ENCODE results near the gene RAF1.
"Not testable (repeated sequence)": the region's sequence is repeated elsewhere in the genome, so short reads cannot be mapped to it uniquely, and the experiment has no call there.

The RAF1 gene

GRCh38 chr3:12675115-12675810 lies 11.3 kb upstream of the RAF1 start:
- DNase-seq, result no peak

GRCh38 chr3:12673956-12674736 lies 10.2 kb upstream of the RAF1 start:
- not testable (repeated sequence) for DNase-seq

DNA sequence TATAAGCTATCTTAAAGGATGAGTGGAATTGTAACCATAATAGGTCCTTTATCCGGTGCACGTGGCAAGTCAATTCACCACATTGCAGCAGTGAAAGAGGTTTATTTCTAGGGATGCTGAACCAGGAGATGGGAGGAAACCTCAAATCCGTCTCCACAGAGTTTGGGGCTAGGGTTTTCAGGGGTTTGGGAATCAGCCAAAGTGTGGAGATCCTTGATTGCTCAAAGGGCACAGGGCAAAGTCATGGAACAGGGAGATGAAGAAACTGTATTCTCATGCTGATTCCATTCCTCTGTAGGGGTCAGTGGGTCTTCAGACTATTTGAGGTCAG lies 7.2 kb upstream of the RAF1 start:
- no peak for DNase-seq

GRCh38 chr3:12670365-12671119 lies 6.6 kb upstream of the RAF1 start:
- no peak for DNase-seq

DNA sequence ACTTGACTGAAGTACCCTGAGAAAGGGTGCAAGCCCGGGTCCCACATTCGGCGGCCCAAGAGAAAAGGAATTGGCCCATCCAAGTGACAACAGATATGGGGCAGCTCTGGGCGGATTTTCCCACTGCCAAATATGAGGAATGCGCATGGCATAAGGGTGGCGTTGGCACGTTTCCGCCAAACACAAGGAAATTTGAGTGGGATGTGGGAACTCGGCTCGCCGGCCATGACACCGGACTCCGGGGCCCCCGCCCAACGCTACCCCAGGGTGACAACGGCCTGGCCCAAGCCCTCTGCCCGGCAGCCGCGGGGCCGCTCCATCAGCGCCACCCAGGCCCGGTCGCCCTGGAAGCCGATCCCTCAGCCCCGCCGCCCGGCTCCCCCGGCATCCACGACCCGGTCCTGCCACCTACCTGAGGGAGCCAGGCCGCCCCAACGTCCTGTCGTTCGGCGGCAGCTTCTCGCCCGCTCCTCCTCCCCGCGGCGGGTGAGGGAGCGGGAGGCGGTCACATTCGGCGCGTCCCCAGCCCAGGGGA lies 449 bp downstream of the RAF1 start:
- DNase-seq, result peak; percentile 36

DNA sequence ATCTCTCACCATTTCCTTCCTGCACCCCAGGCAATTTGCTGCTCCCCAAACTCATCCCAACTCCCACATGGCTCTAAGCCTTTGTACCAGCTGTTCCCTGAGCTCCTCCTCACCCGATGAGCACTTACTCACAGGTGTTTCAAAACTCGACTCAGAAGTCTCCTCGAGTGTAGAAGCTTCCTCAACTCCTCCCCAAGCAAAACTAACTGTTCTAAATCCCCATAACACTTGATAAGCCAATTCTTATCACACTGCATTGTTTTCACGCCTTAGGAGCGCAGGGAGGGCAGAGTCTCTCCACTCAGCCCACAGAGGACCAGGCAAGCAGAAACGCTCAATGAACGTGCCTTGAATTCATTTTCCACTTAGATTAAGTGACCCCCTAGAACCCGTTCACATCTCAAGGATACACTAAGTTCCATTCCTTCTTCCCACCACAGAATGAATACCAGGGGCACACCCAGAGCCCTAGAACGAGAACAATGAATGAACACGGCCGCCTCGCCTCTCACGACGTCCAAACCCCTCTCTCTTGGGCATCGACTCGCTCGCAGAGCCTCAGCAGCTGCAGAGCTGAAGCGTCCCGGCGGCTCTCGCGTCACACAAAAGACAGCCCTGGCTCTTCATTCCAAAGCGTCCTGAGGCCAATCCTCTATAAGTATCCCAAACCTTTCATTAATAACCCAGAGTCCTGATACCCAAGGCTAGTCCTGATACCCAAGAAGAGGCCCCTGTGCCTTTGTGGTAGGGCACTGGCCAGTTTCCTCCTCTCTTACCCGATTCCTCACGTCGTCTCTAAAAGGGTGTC lies 1.1 kb downstream of the RAF1 start:
- DNase-seq, result peak; percentile 47

- no peak for DNase-seq
Measured at GRCh38 chr3:12661926-12662592, 1.9 kb downstream of the RAF1 start.

DNA sequence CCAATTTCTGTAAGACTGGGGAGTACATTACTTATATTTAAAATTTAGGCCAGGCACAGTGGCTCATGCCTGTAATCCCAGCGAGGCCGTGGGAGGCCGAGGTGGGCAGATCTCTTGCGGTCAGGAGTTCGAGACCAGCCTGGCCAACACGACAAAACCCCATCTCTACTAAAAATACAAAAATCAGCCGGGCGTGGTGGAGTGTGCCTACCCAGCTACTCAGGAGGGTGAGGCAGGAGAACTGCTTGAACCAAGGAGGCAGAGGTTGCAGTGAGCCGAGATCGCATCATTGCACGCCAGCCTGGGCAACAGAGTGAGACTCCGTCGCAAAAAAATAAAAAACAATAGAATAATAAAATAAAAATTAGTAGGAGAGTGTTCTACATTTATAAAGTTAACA lies 2.5 kb downstream of the RAF1 start:
- not testable (repeated sequence) for DNase-seq

GRCh38 chr3:12660196-12660595 lies 3.7 kb downstream of the RAF1 start:
- DNase-seq, result no peak

GRCh38 chr3:12659316-12660015 lies 4.5 kb downstream of the RAF1 start:
- DNase-seq, result no peak

- DNase-seq, result no peak
Measured at GRCh38 chr3:12658593-12659058, 5.3 kb downstream of the RAF1 start.

DNA sequence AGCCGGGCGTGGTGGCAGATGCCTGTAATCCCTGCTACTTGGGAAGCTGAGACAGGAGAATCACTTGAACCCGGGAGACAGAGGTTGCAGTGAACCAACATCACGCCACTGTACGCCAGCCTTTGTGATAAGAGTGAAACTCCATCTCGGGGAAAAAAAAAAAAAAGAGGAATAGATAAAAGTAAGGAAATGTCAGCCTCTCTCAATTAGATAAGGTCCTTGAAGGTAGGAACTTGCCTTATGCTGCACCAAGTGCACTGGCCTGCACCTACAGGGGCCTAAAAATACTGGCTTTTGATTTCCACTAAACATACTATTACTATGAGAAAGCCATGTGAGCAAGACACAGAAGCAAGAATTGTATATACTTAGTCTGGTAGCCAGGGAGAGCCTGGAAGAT lies 7.1 kb downstream of the RAF1 start:
- DNase-seq, result no peak

DNA sequence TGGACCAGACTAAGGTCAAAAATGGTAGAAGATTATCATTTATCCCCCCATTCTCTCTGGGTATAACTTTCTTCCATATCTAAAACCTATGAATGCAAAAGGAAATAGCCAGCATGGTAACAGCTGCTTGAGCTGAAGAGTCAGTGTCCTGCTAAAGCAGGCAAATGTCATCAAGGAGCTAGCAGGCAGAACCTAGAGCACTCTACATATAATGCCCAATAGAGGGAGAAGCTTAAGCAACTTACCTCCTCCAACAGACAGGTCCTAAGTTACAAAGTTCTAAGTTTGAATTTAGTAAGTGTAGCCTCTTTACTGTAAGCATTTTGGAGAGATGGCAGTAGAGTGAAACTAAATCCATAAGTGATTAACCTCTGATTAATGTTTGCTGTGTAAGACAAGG lies 7.7 kb downstream of the RAF1 start:
- no peak for DNase-seq

DNA sequence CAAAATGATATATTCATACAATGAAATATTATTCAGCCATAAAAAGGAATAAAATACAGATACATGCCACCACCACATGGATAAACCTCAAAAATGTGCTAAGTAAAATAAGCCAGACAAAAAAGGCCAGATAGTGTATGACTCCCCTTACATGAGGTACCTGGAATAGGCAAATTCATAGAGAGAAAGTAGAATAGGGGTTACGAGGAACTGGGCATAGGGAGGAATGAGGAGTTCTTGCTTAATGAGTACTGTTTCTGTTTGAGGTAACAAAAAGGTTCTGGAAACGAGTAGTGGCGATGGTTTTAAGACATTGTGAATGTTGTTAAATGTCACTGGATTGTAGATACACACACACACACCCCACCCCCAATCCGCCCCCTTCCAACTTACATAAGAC lies 8.2 kb downstream of the RAF1 start:
- no peak for DNase-seq

DNA sequence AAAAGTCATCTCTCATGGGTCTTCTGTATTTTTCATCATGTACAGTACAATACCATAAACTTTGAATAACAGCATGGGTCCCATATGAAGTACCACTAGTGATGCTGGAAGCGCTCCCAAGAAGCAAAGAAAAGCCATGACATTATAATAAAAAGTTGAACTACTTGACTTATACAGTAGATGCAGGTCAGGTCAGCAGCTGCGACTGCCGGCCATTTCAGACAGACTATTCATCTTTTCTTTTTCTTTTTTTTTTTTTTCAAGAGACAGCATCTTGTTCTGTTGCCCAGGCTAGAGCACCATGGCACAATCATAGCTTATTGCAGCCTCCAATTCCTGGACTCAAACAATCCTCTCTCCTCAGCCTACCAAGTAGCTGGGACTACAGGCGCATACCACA lies 10.2 kb downstream of the RAF1 start:
- DNase-seq, result no peak

GRCh38 chr3:12648384-12648959 lies 15.4 kb downstream of the RAF1 start:
- DNase-seq, result no peak

DNA sequence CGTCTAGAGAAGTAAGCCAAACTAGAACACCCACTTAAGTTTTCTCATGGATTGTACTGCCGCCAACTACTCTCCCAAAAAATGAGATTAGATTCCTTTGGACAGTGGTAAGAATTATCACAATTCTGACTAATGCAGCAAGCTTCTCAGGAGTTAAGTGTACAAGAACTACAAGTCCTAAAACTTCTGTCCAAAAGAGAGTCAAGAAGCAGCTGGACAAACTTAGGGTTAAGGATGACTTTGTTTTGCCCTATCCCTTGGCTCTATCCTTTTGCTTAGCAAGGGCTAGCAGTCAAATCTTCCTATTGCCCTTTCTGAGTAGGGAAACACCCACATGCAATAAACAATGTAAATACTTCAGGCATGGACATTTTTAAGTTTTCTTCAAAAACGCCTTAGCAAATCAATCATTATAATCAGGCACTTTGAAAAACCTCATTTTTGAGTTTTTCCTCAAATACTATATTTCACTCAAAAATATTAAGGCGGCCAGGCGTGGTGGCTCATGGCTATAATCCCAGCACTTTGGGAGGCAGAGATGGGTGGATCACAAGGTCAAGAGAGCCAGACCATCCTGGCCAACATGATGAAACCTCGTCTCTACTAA lies 19.5 kb downstream of the RAF1 start:
- DNase-seq, result no peak

GRCh38 chr3:12643724-12644123 lies 20.2 kb downstream of the RAF1 start:
- DNase-seq, result no peak

- DNase-seq, result no peak
Measured at GRCh38 chr3:12643010-12643380, 20.9 kb downstream of the RAF1 start.

DNA sequence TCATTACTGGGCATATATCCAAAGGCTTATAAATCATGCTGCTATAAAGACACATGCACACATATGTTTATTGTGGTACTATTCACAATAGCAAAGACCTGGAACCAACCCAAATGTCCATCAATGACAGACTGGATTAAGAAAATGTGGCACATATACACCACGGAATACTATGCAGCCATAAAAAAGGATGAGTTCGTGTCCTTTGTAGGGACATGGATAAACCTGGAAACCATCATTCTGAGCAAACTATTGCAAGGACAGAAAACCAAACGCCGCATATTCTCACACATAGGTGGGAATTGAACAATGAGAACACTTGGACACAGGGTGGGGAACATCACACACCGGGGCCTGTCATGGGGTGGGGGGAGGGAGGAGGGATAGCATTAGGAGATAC lies 23.1 kb downstream of the RAF1 start:
- not testable (repeated sequence) for DNase-seq

GRCh38 chr3:12638105-12638504 lies 25.8 kb downstream of the RAF1 start:
- DNase-seq, result no peak

All from activated CD4-positive, alpha-beta T cell treated with anti-CD3 and anti-CD28 coated beads for 48 hours (primary cell).